ENCODE measurements around the gene ACSF3.

The ACSF3 gene

GRCh38 chr16:89141884-89142267, 48.2 kb downstream of the ACSF3 start:
- no peak overlapping the region for H3K4me3 ChIP-seq (ENCODE audit: control insufficient read depth, low read depth, low read length)
- DNase-seq (ENCODE audit: low read depth) = no peak
- TF ChIP-seq, protein P1, sequence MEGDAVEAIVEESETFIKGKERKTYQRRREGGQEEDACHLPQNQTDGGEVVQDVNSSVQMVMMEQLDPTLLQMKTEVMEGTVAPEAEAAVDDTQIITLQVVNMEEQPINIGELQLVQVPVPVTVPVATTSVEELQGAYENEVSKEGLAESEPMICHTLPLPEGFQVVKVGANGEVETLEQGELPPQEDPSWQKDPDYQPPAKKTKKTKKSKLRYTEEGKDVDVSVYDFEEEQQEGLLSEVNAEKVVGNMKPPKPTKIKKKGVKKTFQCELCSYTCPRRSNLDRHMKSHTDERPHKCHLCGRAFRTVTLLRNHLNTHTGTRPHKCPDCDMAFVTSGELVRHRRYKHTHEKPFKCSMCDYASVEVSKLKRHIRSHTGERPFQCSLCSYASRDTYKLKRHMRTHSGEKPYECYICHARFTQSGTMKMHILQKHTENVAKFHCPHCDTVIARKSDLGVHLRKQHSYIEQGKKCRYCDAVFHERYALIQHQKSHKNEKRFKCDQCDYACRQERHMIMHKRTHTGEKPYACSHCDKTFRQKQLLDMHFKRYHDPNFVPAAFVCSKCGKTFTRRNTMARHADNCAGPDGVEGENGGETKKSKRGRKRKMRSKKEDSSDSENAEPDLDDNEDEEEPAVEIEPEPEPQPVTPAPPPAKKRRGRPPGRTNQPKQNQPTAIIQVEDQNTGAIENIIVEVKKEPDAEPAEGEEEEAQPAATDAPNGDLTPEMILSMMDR (conservative IDR thresholded peaks at IDR 0.05; ENCODE audit: control insufficient read depth, insufficient read depth, low read depth, low read length) = no peak

DNA sequence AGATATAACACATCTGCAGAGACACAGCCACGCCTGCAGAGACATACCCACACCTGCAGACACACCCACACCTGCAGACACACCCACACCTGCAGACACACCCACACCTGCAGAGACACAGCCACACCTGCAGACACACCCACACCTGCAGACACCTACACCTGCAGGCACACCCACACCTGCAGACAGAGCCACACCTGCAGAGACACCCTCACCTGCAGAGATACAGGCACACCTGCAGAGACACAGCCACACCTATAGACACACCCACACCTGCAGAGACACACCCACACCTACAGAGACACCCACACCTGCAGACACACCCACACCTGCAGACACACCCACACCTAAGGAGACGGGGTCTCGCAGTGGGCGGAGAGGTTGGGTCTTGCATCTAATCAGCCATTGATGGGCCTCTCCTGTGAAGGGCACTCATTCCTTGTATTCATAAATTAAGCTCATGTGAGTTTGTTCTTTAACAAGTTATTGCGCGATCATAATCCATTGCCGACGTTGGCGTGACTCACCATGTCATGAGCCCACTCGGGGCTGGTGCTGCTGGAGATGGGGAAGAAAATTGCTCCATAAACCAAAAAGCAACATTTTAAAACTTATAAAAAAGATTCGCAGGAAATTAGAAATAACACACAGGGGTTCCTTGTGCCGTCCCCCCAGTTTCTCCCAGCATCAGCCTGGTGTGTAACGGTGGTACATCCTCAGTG, 49.0 kb downstream of the ACSF3 start:
- TF ChIP-seq, protein P1 (conservative IDR thresholded peaks at IDR 0.05; ENCODE audit: control insufficient read depth, insufficient read depth, low read depth, low read length) = no peak
- no peak overlapping the region for H3K4me3 ChIP-seq (ENCODE audit: control insufficient read depth, low read depth, low read length)

DNA sequence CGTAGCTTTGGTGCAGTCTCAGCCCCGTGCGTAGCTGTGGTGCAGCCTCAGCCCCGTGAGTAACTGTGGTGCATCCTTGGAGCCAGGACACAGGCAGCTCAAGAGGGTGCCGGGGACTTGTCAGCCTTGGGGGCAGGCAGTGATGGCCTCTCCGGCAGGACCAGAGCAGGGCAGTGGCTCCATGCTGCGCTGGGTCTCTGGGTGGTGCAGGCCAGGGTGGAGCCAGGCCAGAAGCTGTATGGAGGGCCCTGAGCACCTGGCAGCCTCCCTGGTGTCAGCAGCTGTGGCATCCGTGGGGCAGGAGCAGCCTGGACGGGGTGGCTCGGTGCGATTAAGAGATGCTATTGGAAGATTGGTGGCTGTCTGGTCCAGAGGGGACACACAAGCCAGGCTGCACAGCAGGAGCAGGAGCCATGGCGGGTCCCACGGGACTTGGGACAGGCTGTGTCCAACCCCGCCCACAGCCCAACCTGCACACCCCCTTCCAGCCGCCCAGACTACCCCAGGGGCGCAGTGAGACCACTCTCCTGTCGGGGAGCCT, 49.6 kb downstream of the ACSF3 start:
- H3K4me3 ChIP-seq (ENCODE audit: control insufficient read depth, low read depth, low read length) = no peak overlapping the region
- DNase-seq (ENCODE audit: low read depth) = no peak
- TF ChIP-seq, protein P1 (conservative IDR thresholded peaks at IDR 0.05; ENCODE audit: control insufficient read depth, insufficient read depth, low read depth, low read length) = no peak

More for the DNA sequence above, 49.0 kb downstream of the ACSF3 start:
- DNase-seq (ENCODE audit: low read depth) = peak; percentile 15

DNA sequence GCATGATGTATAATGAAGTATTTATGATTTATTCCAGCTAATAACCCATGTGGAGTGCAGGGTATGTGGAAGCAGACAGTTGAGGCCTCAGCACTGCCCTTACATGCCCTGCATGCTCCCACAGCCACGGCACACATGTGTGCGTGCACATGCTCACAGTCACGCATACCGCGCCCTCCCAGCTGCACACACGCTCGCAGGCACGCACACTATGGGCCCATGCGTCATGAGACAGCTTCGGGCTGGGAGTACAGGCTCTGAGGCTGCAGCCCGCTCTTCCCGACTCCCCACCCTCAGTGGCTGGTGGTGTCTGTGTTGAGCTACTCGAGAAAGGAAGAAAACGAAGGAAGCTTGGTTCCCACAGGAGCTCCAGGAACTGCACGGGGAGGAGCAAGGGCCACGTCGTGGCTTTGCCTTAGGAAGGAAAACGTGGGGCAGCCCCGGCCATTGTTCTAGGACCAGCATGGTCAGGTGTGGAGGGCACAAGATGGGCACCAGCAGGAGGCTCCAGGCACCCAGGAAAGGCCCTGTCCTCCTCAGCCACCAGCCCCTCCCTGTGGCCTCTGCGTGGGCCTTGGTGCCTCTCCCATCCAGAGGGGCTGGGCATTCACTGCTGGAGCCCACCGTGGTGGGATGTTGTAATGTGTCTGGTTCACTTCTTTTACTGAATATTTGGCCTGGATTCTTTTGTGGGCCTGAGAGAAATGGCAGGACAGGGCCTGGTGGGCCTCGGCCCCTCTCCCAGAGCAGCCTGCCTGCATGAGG, 50.4 kb downstream of the ACSF3 start:
- no peak overlapping the region for H3K4me3 ChIP-seq (ENCODE audit: control insufficient read depth, low read depth, low read length)
- DNase-seq (ENCODE audit: low read depth) = no peak
- TF ChIP-seq, protein P1 (conservative IDR thresholded peaks at IDR 0.05; ENCODE audit: control insufficient read depth, insufficient read depth, low read depth, low read length) = no peak

DNA sequence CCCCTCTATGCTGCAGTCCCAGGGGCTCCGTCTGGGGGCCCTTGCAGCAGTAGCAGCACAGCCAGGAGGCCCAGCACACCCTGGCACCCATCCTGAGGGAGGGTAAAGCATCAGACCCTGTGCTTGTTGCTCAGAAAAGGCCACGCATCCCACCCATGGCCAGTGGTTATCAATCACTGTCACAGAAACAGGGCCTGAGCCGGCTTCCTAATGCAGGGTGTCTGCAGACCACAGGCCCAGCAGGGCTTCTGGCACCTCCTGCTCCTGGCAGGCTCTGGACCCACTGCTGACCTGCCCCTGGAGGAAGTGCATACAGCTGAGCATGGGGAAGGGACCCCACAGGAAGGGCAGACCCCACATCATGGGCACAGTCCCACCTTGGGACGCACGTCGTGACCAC, 51.0 kb downstream of the ACSF3 start:
- DNase-seq (ENCODE audit: low read depth) = no peak
- H3K4me3 ChIP-seq (ENCODE audit: control insufficient read depth, low read depth, low read length) = no peak overlapping the region
- TF ChIP-seq, protein P1 (conservative IDR thresholded peaks at IDR 0.05; ENCODE audit: control insufficient read depth, insufficient read depth, low read depth, low read length) = no peak

GRCh38 chr16:89145406-89146161, 51.9 kb downstream of the ACSF3 start:
- no peak for DNase-seq (ENCODE audit: low read depth)
- no peak overlapping the region for H3K4me3 ChIP-seq (ENCODE audit: control insufficient read depth, low read depth, low read length)
- TF ChIP-seq, protein P1 (conservative IDR thresholded peaks at IDR 0.05; ENCODE audit: control insufficient read depth, insufficient read depth, low read depth, low read length) = no peak

All from fibroblast of mammary gland (primary cell).